Sigmoid colon (tissue), 7 donors: Measurements from ENCODE around the gene FABP1. TPM values are rescaled to one million over a fixed set of nuclear protein-coding genes. Genes with fewer than 3 reads are reported as not detected.

Source experiments
- DNase-seq: peaks from one replicate; pipeline ENCODE4 v3.0.0-alpha.2; 2019
- H3K27ac ChIP-seq, 4 donors: fragments of 200-600 bp; sonication (generic); one replicate each; pipeline ENCODE4 v1.5.1; 2016 to 2019; ENCODE audit warnings: mild to moderate bottlenecking in 1 of 4
- H3K27me3 ChIP-seq, 3 donors: fragments of 200-600 bp; sonication (generic); one replicate each; pipeline ENCODE4 v1.5.1; 2019; ENCODE audit warnings: mild to moderate bottlenecking in 1 of 3
- H3K36me3 ChIP-seq, 4 donors: fragments of 200-600 bp; sonication (generic); one replicate each; pipeline ENCODE4 v1.5.1; 2016 to 2019
- H3K4me1 ChIP-seq, 4 donors: fragments of 200-600 bp; sonication (generic); one replicate each; pipeline ENCODE4 v1.5.1; 2017 to 2019
- H3K4me3 ChIP-seq, 4 donors: fragments of 200-600 bp; sonication (generic); one replicate each; pipeline ENCODE4 v1.5.1; 2017 to 2019; ENCODE audit warnings: mild to moderate bottlenecking in 2 of 4, moderate library complexity in 1 of 4
- H3K9me3 ChIP-seq, 4 donors: fragments of 200-600 bp in 3 of 4; sonication (generic) in 3 of 4; one replicate each; pipeline versions ENCODE4 v1.5.1 to v1.6.1; 2013 to 2019
- CTCF ChIP-seq, 4 experiments: fragments of 450-650 bp in 3 of 4; fragments of 200-600 bp in 1 of 4; IDR thresholded peaks; one replicate each; pipeline ENCODE4 v1.5.1; 2016 to 2019; ENCODE audit warnings: antibody characterized with exemption in 4 of 4, mild to moderate bottlenecking in 3 of 4, moderate library complexity in 2 of 4
- EP300 ChIP-seq, 4 donors: sonication (generic); formaldehyde crosslinking; IDR thresholded peaks; one replicate each; pipeline ENCODE4 v1.6.1; 2017; ENCODE audit warnings: antibody characterized with exemption in 4 of 4
- POLR2A ChIP-seq, 2 donors: fragments of 450-650 bp; IDR thresholded peaks; one replicate each; pipeline ENCODE4 v1.6.1; 2016; ENCODE audit warnings: antibody characterized with exemption in 2 of 2, mild to moderate bottlenecking in 2 of 2, moderate library complexity in 2 of 2
- POLR2AphosphoS5 ChIP-seq, 4 donors: sonication (generic); formaldehyde crosslinking; IDR thresholded peaks; one replicate each; pipeline ENCODE4 v1.6.1; 2017; ENCODE audit warnings: antibody characterized with exemption in 4 of 4
- WGBS, 2 donors: extraction: QIAGEN DNeasy Blood & Tissue Kit; methylation state at CpG; one replicate each; pipeline ENCODE4 v1.1.7; 2013; 5-methylcytosine and 5-hydroxymethylcytosine counted together
- intact Hi-C: fragments of 100-400 bp; cut with DNase I; formaldehyde crosslinking; loops from one replicate; pipeline ENCODE4 v1.15.1; 2023
- polyA plus RNA-seq, 3 donors: library from polyadenylated mRNA; stranded (reverse); fragments of 200-250 nt; gene quantifications; one replicate each; pipeline ENCODE4 v1.2.3, GENCODE V29; 2013
- total RNA-seq, 4 donors: library from RNA; depleted of rRNA; stranded (reverse); fragments of >200 nt; gene quantifications; one replicate each; pipeline ENCODE4 v1.1.0, GENCODE V29; 2016
- donor health status: healthy with polysubstance abuse.
- donor health status: Bipolar disorder and iron deficiency.
- donor health status: healthy.

The FABP1 gene
- total and polyA plus RNA-seq, 7 donors, result 5.4 to 26,931 (median 7,940) TPM; not detected in 3

DNA sequence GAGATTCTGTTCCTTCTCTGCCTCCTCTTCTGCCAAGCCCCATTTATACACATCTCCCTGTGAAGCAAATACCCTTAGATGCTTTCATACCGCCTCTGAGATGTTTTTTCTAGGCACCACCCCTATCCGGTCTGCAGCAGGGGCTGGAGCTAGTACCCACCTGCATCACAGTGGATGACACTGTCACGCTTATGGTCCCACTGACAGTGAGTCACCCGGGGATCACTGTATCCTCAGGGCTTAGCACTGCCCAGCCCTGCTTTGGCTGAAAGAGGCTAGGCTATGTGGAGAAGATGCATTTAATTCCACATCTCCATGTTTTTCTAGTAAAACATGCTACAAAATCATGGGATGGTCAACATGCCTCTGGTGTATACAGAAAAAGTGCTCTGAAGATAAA, 9.9 kb downstream of the FABP1 start:
- H3K9me3 ChIP-seq, result no peaks in the 10 kb centered on the region
- H3K27ac ChIP-seq, result no peak overlapping the region
- no peaks in the 10 kb centered on the region for H3K27me3 ChIP-seq
- no peak for DNase-seq
- no peak overlapping the region for H3K4me3 ChIP-seq
- no peaks in the 10 kb centered on the region for H3K36me3 ChIP-seq
- intact Hi-C loops, result no loop called here
- TF ChIP-seq POLR2AphosphoS5 (IDR thresholded peaks at IDR 0.05), result no peak
- no peaks in the 10 kb centered on the region for H3K4me1 ChIP-seq
- WGBS, 2 donors, result 94 to 97% methylated on average over 4 of the region's 4 CpGs

GRCh38 chr2:88116669-88117432, 11.0 kb downstream of the FABP1 start:
- no peak for TF ChIP-seq CTCF (IDR thresholded peaks at IDR 0.05)
- TF ChIP-seq POLR2A (IDR thresholded peaks at IDR 0.05), result no peak
- TF ChIP-seq POLR2AphosphoS5 (IDR thresholded peaks at IDR 0.05), result no peak
- TF ChIP-seq EP300 (IDR thresholded peaks at IDR 0.05), result no peak
- no peaks in the 10 kb centered on the region for H3K4me1 ChIP-seq
- WGBS, 2 donors, result 86 to 94% methylated on average over 18 of the region's 18 CpGs
- H3K36me3 ChIP-seq, result no peaks in the 10 kb centered on the region
- no peak for DNase-seq
- intact Hi-C loops, result no loop called here
- no peaks in the 10 kb centered on the region for H3K27me3 ChIP-seq
- H3K9me3 ChIP-seq, result no peaks in the 10 kb centered on the region
- H3K4me3 ChIP-seq, result no peak overlapping the region
- no peak overlapping the region for H3K27ac ChIP-seq

DNA sequence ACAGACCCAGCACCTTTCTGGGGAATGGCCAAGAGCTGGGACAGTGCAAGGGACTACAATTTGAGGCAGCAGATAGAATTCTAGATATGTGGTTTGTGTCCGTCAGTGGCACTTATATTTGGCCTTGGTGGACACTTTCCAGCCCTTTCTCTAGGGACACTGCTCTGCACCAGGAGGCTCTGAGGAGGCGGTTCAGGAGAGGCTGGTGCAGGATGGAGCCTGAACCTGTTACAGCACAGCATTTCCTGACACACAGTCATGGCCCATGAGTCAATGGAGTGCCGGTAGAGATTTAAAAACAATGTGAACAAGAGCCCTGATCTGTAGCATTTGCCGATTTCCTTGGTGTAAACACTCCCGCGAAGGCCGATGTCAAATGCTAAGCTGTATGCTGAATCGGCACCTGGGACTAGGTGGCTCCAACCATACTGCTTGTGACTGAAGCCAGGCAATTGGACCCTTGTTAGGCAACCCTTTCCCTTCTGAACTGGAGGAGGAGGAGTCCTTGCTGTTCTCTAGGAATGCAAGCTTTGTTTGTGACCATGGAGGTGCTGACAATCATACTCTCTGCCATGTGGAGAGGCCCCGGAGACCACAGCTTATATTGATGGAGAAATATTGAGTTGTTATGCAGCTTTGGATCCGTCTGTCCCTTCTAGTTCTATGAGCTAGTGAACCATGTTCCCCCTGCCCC, 11.9 kb downstream of the FABP1 start:
- Histone ChIP-seq H3K36me3 (peaks cover 0 to under 1% (median 0%) of the 10 kb centered on the region in 4 donors), H3K27me3 (no peaks in the 10 kb centered on the region), H3K27ac (no peak overlapping the region), H3K9me3 (no peaks in the 10 kb centered on the region), H3K4me3 (no peak overlapping the region), H3K4me1 (no peaks in the 10 kb centered on the region)
- DNase-seq, result no peak
- intact Hi-C loops, result no loop called here
- TF ChIP-seq POLR2AphosphoS5 (IDR thresholded peaks at IDR 0.05) (no peak), EP300 (IDR thresholded peaks at IDR 0.05) (no peak), POLR2A (IDR thresholded peaks at IDR 0.05) (no peak), CTCF (IDR thresholded peaks at IDR 0.05) (no peak)
- 92 to 96% methylated on average over 10 of the region's 10 CpGs for WGBS, 2 donors

DNA sequence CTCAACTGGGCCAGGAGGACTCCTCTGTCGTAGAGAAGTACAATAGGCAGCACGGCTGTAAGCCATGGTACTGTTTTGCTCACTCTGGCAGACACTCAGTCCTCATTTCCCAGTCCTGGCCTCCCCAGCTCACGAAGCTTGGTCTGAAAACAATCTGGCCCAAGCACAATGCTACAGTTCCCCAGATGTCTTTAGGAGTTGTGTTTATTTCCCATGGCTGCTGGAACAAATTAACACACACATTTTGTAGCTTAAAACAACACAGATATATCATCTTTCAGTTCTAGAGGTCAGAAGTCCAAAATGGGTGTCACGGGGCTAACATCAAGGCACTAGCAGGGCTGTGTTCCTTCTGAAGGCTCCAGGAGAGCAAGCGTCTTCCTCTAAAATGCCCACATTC, 13.0 kb downstream of the FABP1 start:
- Histone ChIP-seq H3K36me3 (peaks cover 0 to 11% (median 0%) of the 10 kb centered on the region in 4 donors), H3K27me3 (no peaks in the 10 kb centered on the region), H3K9me3 (no peaks in the 10 kb centered on the region), H3K4me1 (no peaks in the 10 kb centered on the region), H3K4me3 (no peak overlapping the region), H3K27ac (no peak overlapping the region)
- TF ChIP-seq POLR2AphosphoS5 (IDR thresholded peaks at IDR 0.05), result no peak
- no peak for TF ChIP-seq CTCF (IDR thresholded peaks at IDR 0.05)
- no peak for TF ChIP-seq POLR2A (IDR thresholded peaks at IDR 0.05)
- TF ChIP-seq EP300 (IDR thresholded peaks at IDR 0.05), result no peak
- intact Hi-C loops, result no loop called here
- no peak for DNase-seq
- 66 to 68% methylated on average over 5 of the region's 5 CpGs for WGBS, 2 donors

DNA sequence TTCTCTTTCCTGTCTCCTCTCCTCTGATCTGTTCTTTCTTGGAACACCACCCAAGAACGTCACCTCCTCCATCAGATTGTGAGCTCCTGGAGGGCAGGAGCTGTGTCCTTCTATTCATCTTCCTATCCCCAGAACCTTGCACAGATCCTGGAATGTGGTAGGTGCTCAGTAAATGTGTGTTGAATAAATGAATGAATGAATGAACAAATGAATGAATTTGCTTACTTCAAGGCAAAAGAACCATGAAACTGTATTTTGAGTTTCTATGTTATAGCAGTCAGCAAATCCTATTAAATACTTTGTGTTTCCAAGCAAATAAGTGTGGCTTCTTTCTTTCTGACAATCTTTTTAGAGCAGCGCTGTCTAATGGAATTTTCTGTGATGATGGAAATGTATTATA, 14.8 kb downstream of the FABP1 start:
- 94 to 96% methylated on average over 2 of the region's 2 CpGs for WGBS, 2 donors
- no peaks in the 10 kb centered on the region for H3K27me3 ChIP-seq
- intact Hi-C loops, result no loop called here
- H3K4me1 ChIP-seq, result no peaks in the 10 kb centered on the region
- no peak overlapping the region for H3K4me3 ChIP-seq
- no peaks in the 10 kb centered on the region for H3K9me3 ChIP-seq
- no peak for DNase-seq
- TF ChIP-seq CTCF (IDR thresholded peaks at IDR 0.05) (no peak), EP300 (IDR thresholded peaks at IDR 0.05) (no peak), POLR2AphosphoS5 (IDR thresholded peaks at IDR 0.05) (no peak), POLR2A (IDR thresholded peaks at IDR 0.05) (no peak)
- H3K36me3 ChIP-seq, result peaks cover 0 to 29% (median 3%) of the 10 kb centered on the region in 4 donors
- H3K27ac ChIP-seq, result no peak overlapping the region
